Measurements from ENCODE around the gene DCBLD2.

DNA sequence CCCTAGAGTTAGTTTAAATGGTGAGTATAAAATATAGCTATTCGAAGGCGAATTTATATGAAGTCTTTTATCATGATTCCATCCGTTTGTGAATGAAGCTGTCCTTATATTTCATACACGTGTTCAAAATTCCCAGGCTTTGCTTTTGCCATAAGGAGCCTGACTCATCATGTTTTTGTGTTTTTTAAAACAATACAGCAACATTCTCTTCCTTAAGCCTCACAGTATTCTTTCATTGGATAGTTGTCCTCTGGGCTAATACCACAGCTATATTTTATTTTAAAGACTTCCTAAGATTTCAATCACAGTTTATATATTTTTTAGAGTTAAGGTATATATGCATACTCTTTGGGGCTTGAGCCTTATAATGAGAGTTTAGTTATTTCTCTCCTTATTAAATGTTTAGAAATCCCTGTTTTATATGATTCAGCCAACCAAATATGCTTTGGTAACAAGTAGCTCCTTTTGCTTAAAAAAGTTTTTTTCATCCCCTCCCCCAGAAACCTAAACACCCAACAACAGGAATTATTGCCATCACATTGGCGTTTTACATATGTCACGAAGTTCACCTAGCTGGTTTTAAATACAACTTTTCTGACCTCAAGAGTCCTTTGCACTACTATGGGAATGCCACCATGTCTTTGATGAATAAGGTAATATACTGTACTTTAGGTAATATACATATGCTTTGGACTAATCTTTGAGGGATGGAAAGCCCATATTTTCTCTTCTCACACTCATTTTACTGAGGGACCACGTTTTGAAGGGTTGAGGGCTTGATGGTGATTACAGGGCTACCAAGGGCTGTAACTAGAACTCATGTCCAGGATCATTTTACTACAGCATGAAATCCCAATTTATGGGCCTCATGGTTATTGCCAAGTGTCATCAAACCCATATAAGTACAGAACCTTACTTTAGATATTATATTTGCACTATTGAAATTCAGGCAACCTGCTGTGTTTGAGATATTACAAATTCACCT lies 109.9 kb downstream of the DCBLD2 start:
- TF ChIP-seq, protein P1, sequence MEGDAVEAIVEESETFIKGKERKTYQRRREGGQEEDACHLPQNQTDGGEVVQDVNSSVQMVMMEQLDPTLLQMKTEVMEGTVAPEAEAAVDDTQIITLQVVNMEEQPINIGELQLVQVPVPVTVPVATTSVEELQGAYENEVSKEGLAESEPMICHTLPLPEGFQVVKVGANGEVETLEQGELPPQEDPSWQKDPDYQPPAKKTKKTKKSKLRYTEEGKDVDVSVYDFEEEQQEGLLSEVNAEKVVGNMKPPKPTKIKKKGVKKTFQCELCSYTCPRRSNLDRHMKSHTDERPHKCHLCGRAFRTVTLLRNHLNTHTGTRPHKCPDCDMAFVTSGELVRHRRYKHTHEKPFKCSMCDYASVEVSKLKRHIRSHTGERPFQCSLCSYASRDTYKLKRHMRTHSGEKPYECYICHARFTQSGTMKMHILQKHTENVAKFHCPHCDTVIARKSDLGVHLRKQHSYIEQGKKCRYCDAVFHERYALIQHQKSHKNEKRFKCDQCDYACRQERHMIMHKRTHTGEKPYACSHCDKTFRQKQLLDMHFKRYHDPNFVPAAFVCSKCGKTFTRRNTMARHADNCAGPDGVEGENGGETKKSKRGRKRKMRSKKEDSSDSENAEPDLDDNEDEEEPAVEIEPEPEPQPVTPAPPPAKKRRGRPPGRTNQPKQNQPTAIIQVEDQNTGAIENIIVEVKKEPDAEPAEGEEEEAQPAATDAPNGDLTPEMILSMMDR (IDR thresholded peaks at IDR 0.05) = no peak
- no peak for TF ChIP-seq POLR2A (IDR thresholded peaks at IDR 0.05)
